Measurements from ENCODE around the gene CTNNA3. TPM values are rescaled to one million over a fixed set of nuclear protein-coding genes. Genes with fewer than 3 reads are reported as not detected.

Gene CTNNA3
- polyA plus RNA-seq, 1 donor from 2014 or later = 0.14 TPM

GRCh38 chr10:66223656-66224055 is 1472.3 kb downstream of the CTNNA3 start:
- no peak overlapping the region for H2AFZ ChIP-seq (ENCODE audit: low read depth, low read length)
- H3K4me3 ChIP-seq (ENCODE audit: low read length) = no peak overlapping the region
- H3K9me2 ChIP-seq (ENCODE audit: insufficient read depth, low read length) = no peaks in the 10 kb centered on the region
- H3K27ac ChIP-seq (ENCODE audit: low read length) = no peak overlapping the region
- H3K4me2 ChIP-seq (ENCODE audit: low read length) = no peak overlapping the region
- no peaks in the 10 kb centered on the region for H3K36me3 ChIP-seq (ENCODE audit: insufficient read depth, low read length)
- no peaks in the 10 kb centered on the region for H3K9me3 ChIP-seq (ENCODE audit: low read length)
- no peaks in the 10 kb centered on the region for H3K27me3 ChIP-seq (ENCODE audit: insufficient read depth, low read depth, low read length)
- H4K20me1 ChIP-seq (ENCODE audit: insufficient read depth) = no peaks in the 10 kb centered on the region
- H3K79me2 ChIP-seq (replicated peaks; ENCODE audit: insufficient read depth, low read length) = no peaks in the 10 kb centered on the region
- H3F3A ChIP-seq (ENCODE audit: insufficient read depth, low read length, poor library complexity, severe bottlenecking) = no peaks in the 10 kb centered on the region
- H3K9ac ChIP-seq (ENCODE audit: low read length) = no peak overlapping the region
- TF ChIP-seq REST (IDR thresholded peaks at IDR 0.05; ENCODE audit: borderline replicate concordance) (no peak), EP300 (conservative IDR thresholded peaks at IDR 0.05; ENCODE audit: poor library complexity, severe bottlenecking) (no peak), POLR2AphosphoS5 (IDR thresholded peaks at IDR 0.05) (no peak), RAD21 (conservative IDR thresholded peaks at IDR 0.05) (no peak), MXI1 (conservative IDR thresholded peaks at IDR 0.05; ENCODE audit: poor library complexity, severe bottlenecking) (no peak), TAF1 (IDR thresholded peaks at IDR 0.05; ENCODE audit: low read depth) (no peak), SMC3 (conservative IDR thresholded peaks at IDR 0.05; ENCODE audit: poor library complexity) (no peak), CTCF (IDR thresholded peaks at IDR 0.05; ENCODE audit: poor library complexity, severe bottlenecking) (no peak), EZH2 (IDR thresholded peaks at IDR 0.05; ENCODE audit: borderline replicate concordance, insufficient read depth, low read length, poor library complexity, severe bottlenecking) (no peak)

- TF ChIP-seq POLR2AphosphoS5 (IDR thresholded peaks at IDR 0.05) (no peak), RAD21 (conservative IDR thresholded peaks at IDR 0.05) (no peak)
- no peak overlapping the region for H2AFZ ChIP-seq (ENCODE audit: low read depth, low read length)
Observed at GRCh38 chr10:66222462-66223046, 1473.4 kb downstream of the CTNNA3 start.

More at GRCh38 chr10:66222462-66223046, 1473.4 kb downstream of the CTNNA3 start:
- Histone ChIP-seq H3K4me2 (ENCODE audit: low read length) (no peak overlapping the region), H3F3A (ENCODE audit: insufficient read depth, low read length, poor library complexity, severe bottlenecking) (no peaks in the 10 kb centered on the region), H3K9ac (ENCODE audit: low read length) (no peak overlapping the region), H3K36me3 (ENCODE audit: insufficient read depth, low read length) (no peaks in the 10 kb centered on the region), H3K9me3 (ENCODE audit: low read length) (no peaks in the 10 kb centered on the region), H3K4me3 (ENCODE audit: low read length) (no peak overlapping the region), H3K9me2 (ENCODE audit: insufficient read depth, low read length) (no peaks in the 10 kb centered on the region), H3K27me3 (ENCODE audit: insufficient read depth, low read depth, low read length) (no peaks in the 10 kb centered on the region), H3K79me2 (replicated peaks; ENCODE audit: insufficient read depth, low read length) (no peaks in the 10 kb centered on the region), H4K20me1 (ENCODE audit: insufficient read depth) (no peaks in the 10 kb centered on the region), H3K27ac (ENCODE audit: low read length) (no peak overlapping the region)
